Lower leg skin (tissue), 4 donors: ENCODE measurements around the gene ZNF398. TPM values are rescaled to one million over a fixed set of nuclear protein-coding genes. Genes with fewer than 3 reads are reported as not detected.

ENCODE experiments used
- DNase-seq, 2 donors: peaks; one replicate each; pipeline ENCODE4 v3.0.0-alpha.2; 2019; ENCODE audit warnings: low spot score in 2 of 2
- H3K4me3 ChIP-seq: fragments of 200-600 bp; sonication (generic); 2 replicates; pipeline ENCODE4 v1.5.1; 2017; ENCODE audit warnings: mild to moderate bottlenecking, low read depth; ENCODE audit not compliant: poor library complexity, severe bottlenecking
- CTCF ChIP-seq, 3 donors: fragments of 450-650 bp; IDR thresholded peaks; one replicate each; pipeline ENCODE4 v1.5.1; 2016; ENCODE audit warnings: antibody characterized with exemption in 3 of 3, mild to moderate bottlenecking in 3 of 3, moderate library complexity in 2 of 3
- POLR2A ChIP-seq, 2 donors: fragments of 450-650 bp; IDR thresholded peaks; one replicate each; pipeline ENCODE4 v1.6.1; 2016 to 2017; ENCODE audit warnings: antibody characterized with exemption in 2 of 2, mild to moderate bottlenecking in 1 of 2, moderate library complexity in 1 of 2
- WGBS, 2 donors: methylation state at CpG; one replicate each; pipeline ENCODE4 v1.1.5; 2018; 5-methylcytosine and 5-hydroxymethylcytosine counted together
- intact Hi-C: fragments of 100-400 bp; cut with DNase I; formaldehyde crosslinking; loops from one replicate; pipeline ENCODE4 v1.15.0; 2023; ENCODE audit warnings: low total_unique reads
- total RNA-seq, 4 donors: library from RNA; depleted of rRNA; stranded (reverse); fragments of >200 nt; gene quantifications; one replicate each; pipeline ENCODE4 v1.1.0, GENCODE V29; 2016

Gene ZNF398
- total RNA-seq, 4 donors from 2014 or later, result 20.9 to 47.8 (median 30.4) TPM

GRCh38 chr7:149226840-149227494, 79.7 kb downstream of the ZNF398 start:
- no peak overlapping the region for H3K4me3 ChIP-seq
- intact Hi-C loops, result no loop called here
- WGBS, 2 donors, result 79 to 97% methylated on average over 6 of the region's 6 CpGs
- DNase-seq, result no peak
- no peak for TF ChIP-seq CTCF (IDR thresholded peaks at IDR 0.05)
- TF ChIP-seq POLR2A (IDR thresholded peaks at IDR 0.05), result no peak

- TF ChIP-seq CTCF (IDR thresholded peaks at IDR 0.05), result no peak
- TF ChIP-seq POLR2A (IDR thresholded peaks at IDR 0.05), result no peak
- H3K4me3 ChIP-seq, result no peak overlapping the region
- WGBS, 2 donors, result 53 to 56% methylated on average over 7 of the region's 7 CpGs
- DNase-seq, result no peak
- intact Hi-C loops, result no loop called here
Measured at GRCh38 chr7:149228831-149229471, 81.7 kb downstream of the ZNF398 start.

- 56 to 61% methylated on average over 6 of the region's 6 CpGs for WGBS, 2 donors
- TF ChIP-seq CTCF (IDR thresholded peaks at IDR 0.05), result no peak
- TF ChIP-seq POLR2A (IDR thresholded peaks at IDR 0.05), result no peak
- no peak for DNase-seq
- intact Hi-C loops, result no loop called here
- H3K4me3 ChIP-seq, result no peak overlapping the region
Measured at GRCh38 chr7:149229526-149229925, 82.3 kb downstream of the ZNF398 start.

GRCh38 chr7:149232362-149232761, 85.1 kb downstream of the ZNF398 start:
- H3K4me3 ChIP-seq, result no peak overlapping the region
- no peak for DNase-seq
- WGBS, 2 donors, result 66 to 78% methylated on average over 2 of the region's 2 CpGs
- TF ChIP-seq CTCF (IDR thresholded peaks at IDR 0.05) (no peak), POLR2A (IDR thresholded peaks at IDR 0.05) (no peak)
- intact Hi-C loops, result no loop called here

Other genes with a start within 250 kb of the ZNF398 start
- gene PDIA4, start 118.9 kb upstream of the ZNF398 start, total RNA-seq, result 10 to 100 TPM; 35.9 to 55.9 (median 47.9) TPM
- gene ZNF786, start 56.7 kb upstream of the ZNF398 start, total RNA-seq, result 10 to 100 TPM in 3 of 4 donors, 1 to 10 TPM in 1; 8.3 to 19.1 (median 16.3) TPM
- gene ZNF425, start 21.1 kb upstream of the ZNF398 start, total RNA-seq, result 1 to 10 TPM; 4.8 to 5.8 (median 5.4) TPM
- 10 to 100 TPM; 22.4 to 47.5 (median 36.1) TPM for gene ZNF282, start 48.1 kb downstream of the ZNF398 start, total RNA-seq
- 10 to 100 TPM in 3 of 4 donors, 1 to 10 TPM in 1; 9.0 to 25.0 (median 14.0) TPM for gene ZNF212, start 92.2 kb downstream of the ZNF398 start, total RNA-seq
- gene ZNF783, start 114.7 kb downstream of the ZNF398 start, total RNA-seq, result 10 to 100 TPM in 3 of 4 donors, 1 to 10 TPM in 1; 6.8 to 17.2 (median 13.0) TPM